Measurements from ENCODE around the gene ZNF708. TPM values are rescaled to one million over a fixed set of nuclear protein-coding genes. Genes with fewer than 3 reads are reported as not detected.
A peak's percentile ranks its signal among the peaks of the same experiment; 100 is the strongest.

ZNF708 gene
- total and polyA plus RNA-seq, 9 of the 15 experiments (the other 6 are each of a cell fraction or from before 2014, with no cell fraction given), result 2.9 to 11.9 (median 6.7) TPM

DNA sequence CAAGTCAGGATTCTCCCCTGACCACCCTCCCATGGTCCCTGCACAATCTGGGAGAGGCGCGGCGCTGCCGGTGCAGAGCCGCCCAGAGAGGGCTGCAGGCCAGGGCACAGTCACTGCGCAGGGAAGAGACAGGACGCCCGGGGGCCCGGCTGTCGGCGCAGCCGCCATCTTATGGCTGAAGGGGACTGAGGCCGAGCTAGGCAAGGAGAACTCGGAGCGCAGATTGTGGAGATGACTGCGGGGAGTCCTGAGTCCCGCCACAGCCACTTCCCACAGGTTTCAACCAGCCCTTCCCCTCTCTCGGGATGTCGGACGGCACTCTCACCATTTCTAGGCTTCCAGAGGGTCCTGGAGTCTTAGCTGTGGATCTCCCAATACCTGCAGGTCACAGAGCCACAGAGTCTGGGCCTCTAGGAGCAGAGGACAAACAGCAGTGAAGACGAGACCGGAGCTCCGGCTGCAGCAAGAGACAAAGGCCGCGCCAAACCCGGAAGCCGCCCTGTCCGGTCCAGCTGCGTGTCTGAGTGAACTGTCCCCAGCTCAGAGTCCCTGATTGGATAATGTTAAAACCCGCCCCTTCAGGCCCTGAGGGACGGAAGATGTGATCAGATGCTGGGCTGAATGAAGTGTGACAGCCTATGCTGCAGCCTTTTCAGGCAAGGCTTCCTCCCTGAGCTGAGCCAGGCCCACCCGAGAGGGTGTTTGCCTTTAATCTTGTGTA is at the start of gene ZNF708 (continued):
- TF ChIP-seq ZNF239 (CRISPR knock-in tag; IDR thresholded peaks at IDR 0.05), result no peak
- peak; percentile 78 for TF ChIP-seq TAF7 (tag; IDR thresholded peaks at IDR 0.05)
- no peak for TF ChIP-seq HMGN3 (IDR thresholded peaks at IDR 0.05; ENCODE audit: borderline replicate concordance, extremely low read depth, insufficient read length, low read depth, low read length)
- no peak for TF ChIP-seq MXI1 (IDR thresholded peaks at IDR 0.05; ENCODE audit: low read depth, low read length)
- TF ChIP-seq BCOR (IDR thresholded peaks at IDR 0.05), result 0 out of 2 replicates have a peak, but pooled peaks have one; percentile 33
- TF ChIP-seq RBM22 (IDR thresholded peaks at IDR 0.05; ENCODE audit: low read depth, low read length, poor library complexity, severe bottlenecking), result no peak
- no peak for TF ChIP-seq ZNF143 (CRISPR knock-in tag; IDR thresholded peaks at IDR 0.05)
- no peak for TF ChIP-seq CCAR2 (IDR thresholded peaks at IDR 0.05; ENCODE audit: low read depth, low read length)
- no peak for TF ChIP-seq ZC3H8 (IDR thresholded peaks at IDR 0.05)
- no peak for TF ChIP-seq U2AF2 (optimal IDR thresholded peaks at IDR 0.05; ENCODE audit: low read depth, low read length)
- no peak for TF ChIP-seq THRAP3 (IDR thresholded peaks at IDR 0.05; ENCODE audit: borderline replicate concordance)
- TF ChIP-seq EHMT2 (IDR thresholded peaks at IDR 0.05), result no peak
- no peak for TF ChIP-seq ZBTB17 (CRISPR knock-in tag; IDR thresholded peaks at IDR 0.05)
- TF ChIP-seq SP1 (CRISPR knock-in tag; IDR thresholded peaks at IDR 0.05), result 0 out of 2 replicates have a peak, but pooled peaks have one; percentile 37
- no peak for TF ChIP-seq ZNF224 (CRISPR knock-in tag; IDR thresholded peaks at IDR 0.05)
- TF ChIP-seq, protein P1, sequence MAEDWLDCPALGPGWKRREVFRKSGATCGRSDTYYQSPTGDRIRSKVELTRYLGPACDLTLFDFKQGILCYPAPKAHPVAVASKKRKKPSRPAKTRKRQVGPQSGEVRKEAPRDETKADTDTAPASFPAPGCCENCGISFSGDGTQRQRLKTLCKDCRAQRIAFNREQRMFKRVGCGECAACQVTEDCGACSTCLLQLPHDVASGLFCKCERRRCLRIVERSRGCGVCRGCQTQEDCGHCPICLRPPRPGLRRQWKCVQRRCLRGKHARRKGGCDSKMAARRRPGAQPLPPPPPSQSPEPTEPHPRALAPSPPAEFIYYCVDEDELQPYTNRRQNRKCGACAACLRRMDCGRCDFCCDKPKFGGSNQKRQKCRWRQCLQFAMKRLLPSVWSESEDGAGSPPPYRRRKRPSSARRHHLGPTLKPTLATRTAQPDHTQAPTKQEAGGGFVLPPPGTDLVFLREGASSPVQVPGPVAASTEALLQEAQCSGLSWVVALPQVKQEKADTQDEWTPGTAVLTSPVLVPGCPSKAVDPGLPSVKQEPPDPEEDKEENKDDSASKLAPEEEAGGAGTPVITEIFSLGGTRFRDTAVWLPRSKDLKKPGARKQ (CRISPR knock-in tag; IDR thresholded peaks at IDR 0.05), result no peak
- TF ChIP-seq ZBTB1 (CRISPR knock-in tag; IDR thresholded peaks at IDR 0.05; ENCODE audit: borderline replicate concordance, low read depth), result no peak
- peak; percentile 82 for TF ChIP-seq SUPT5H (IDR thresholded peaks at IDR 0.05)
- TF ChIP-seq RERE (CRISPR knock-in tag; IDR thresholded peaks at IDR 0.05; ENCODE audit: borderline replicate concordance), result no peak
- TF ChIP-seq SAFB (IDR thresholded peaks at IDR 0.05; ENCODE audit: borderline replicate concordance, low read depth, low read length), result no peak
- TF ChIP-seq USF1 (CRISPR knock-in tag; IDR thresholded peaks at IDR 0.05), result no peak
- no peak for TF ChIP-seq NR2C1 (IDR thresholded peaks at IDR 0.05)
- no peak for TF ChIP-seq NR2C1 (tag; IDR thresholded peaks at IDR 0.05)

All from K562 (cell line).